ENCODE measurements around the gene ARCN1. TPM values are rescaled to one million over a fixed set of nuclear protein-coding genes. Genes with fewer than 3 reads are reported as not detected.

ARCN1 gene
- total RNA-seq, 1 donor from 2014 or later: 240 TPM

DNA sequence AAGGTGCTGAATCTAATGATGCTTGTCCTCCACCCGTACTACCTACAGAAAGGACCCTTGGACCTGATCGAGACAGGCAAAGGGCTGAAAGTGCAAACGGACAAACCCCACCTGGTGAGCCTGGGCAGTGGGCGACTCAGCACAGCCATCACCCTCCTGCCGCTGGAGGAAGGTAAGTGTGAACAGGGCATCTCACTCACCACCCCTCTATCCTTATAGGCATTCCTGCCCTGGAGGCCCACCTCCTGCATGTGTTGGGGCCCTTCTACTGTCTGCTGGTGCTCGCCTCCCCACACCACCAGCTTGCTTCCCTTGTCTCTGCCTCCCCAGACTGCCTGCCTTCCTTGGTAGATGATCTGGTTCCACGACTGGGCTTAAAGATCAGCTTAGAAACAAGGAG, 42.3 kb downstream of the ARCN1 start:
- Mint-ChIP-seq H3K9me3 (ENCODE audit: low read depth) (no peaks in the 10 kb centered on the region), H3K4me1 (ENCODE audit: low read depth) (peaks cover 88% of the 10 kb centered on the region), H3K27me3 (ENCODE audit: low read depth) (no peaks in the 10 kb centered on the region), H3K4me3 (ENCODE audit: unreplicated experiment) (no peak overlapping the region), H3K27ac (ENCODE audit: unreplicated experiment) (peak overlapping the region; percentile 86), H3K36me3 (ENCODE audit: low read depth) (peaks cover 9% of the 10 kb centered on the region)
- peak; percentile 49 for DNase-seq (ENCODE audit: low spot score)
- TF ChIP-seq, protein P1, sequence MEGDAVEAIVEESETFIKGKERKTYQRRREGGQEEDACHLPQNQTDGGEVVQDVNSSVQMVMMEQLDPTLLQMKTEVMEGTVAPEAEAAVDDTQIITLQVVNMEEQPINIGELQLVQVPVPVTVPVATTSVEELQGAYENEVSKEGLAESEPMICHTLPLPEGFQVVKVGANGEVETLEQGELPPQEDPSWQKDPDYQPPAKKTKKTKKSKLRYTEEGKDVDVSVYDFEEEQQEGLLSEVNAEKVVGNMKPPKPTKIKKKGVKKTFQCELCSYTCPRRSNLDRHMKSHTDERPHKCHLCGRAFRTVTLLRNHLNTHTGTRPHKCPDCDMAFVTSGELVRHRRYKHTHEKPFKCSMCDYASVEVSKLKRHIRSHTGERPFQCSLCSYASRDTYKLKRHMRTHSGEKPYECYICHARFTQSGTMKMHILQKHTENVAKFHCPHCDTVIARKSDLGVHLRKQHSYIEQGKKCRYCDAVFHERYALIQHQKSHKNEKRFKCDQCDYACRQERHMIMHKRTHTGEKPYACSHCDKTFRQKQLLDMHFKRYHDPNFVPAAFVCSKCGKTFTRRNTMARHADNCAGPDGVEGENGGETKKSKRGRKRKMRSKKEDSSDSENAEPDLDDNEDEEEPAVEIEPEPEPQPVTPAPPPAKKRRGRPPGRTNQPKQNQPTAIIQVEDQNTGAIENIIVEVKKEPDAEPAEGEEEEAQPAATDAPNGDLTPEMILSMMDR (IDR thresholded peaks at IDR 0.05): no peak

DNA sequence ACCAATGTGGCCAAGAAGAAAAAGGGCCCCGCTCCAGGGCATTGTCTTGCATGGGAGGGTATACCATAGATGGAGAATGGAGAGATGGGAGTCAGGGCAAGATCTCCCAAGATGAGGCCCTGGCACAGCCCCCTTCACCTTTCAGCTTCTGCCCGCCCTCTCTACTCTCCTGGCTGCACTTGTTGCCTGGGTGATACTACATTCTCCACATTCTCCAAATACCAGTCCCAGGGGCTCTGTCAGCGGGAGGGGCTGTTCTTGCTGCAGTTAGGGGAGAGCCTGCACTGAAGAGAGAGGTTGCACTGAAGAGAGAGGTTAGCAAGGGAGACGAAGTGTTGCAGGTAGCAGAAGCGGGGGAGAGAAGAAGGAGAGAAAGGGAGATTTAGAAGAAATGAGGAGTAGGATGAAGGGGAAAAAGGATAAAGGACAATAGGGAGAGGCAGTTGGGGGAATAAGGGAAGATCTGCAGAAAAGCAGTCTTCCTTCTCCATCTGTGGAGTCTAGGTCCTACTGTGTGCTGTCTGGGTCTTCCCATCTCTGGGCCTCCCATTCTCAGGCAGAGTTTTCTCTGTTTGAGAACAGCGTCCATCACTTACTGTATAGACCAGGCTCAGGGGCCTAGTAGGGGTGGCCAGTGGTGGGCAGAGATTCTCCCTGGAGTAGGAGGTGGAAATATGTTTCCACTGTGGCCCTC, 43.2 kb downstream of the ARCN1 start:
- TF ChIP-seq, protein P1 (IDR thresholded peaks at IDR 0.05): no peak
- Mint-ChIP-seq H3K4me3 (ENCODE audit: unreplicated experiment) (no peak overlapping the region), H3K9me3 (ENCODE audit: low read depth) (no peaks in the 10 kb centered on the region), H3K27ac (ENCODE audit: unreplicated experiment) (peak overlapping the region; percentile 86), H3K36me3 (ENCODE audit: low read depth) (peaks cover 12% of the 10 kb centered on the region), H3K4me1 (ENCODE audit: low read depth) (peaks cover 91% of the 10 kb centered on the region), H3K27me3 (ENCODE audit: low read depth) (no peaks in the 10 kb centered on the region)
- peak; percentile 72 for DNase-seq (ENCODE audit: low spot score)

DNA sequence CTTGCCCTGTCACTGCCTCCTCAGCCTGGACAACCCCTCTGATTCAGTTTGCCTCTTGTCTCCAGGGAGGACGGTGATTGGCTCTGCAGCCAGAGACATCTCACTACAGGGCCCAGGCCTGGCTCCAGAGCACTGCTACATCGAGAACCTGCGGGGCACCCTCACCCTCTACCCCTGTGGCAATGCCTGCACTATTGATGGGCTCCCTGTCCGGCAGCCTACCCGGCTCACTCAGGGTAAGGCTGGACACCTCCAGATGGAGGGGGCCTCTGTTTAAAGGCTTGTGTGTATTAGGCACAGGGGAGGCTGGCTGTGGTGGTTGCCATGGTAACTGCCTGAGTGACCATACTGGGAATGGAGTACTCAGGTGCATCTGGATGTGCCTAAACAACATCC, 43.8 kb downstream of the ARCN1 start:
- Mint-ChIP-seq H3K4me1 (ENCODE audit: low read depth) (peaks cover 96% of the 10 kb centered on the region), H3K27ac (ENCODE audit: unreplicated experiment) (peak overlapping the region; percentile 86), H3K36me3 (ENCODE audit: low read depth) (peaks cover 12% of the 10 kb centered on the region), H3K27me3 (ENCODE audit: low read depth) (no peaks in the 10 kb centered on the region), H3K4me3 (ENCODE audit: unreplicated experiment) (no peak overlapping the region), H3K9me3 (ENCODE audit: low read depth) (no peaks in the 10 kb centered on the region)
- peak; percentile 86 for DNase-seq (ENCODE audit: low spot score)
- TF ChIP-seq, protein P1 (IDR thresholded peaks at IDR 0.05): no peak

DNA sequence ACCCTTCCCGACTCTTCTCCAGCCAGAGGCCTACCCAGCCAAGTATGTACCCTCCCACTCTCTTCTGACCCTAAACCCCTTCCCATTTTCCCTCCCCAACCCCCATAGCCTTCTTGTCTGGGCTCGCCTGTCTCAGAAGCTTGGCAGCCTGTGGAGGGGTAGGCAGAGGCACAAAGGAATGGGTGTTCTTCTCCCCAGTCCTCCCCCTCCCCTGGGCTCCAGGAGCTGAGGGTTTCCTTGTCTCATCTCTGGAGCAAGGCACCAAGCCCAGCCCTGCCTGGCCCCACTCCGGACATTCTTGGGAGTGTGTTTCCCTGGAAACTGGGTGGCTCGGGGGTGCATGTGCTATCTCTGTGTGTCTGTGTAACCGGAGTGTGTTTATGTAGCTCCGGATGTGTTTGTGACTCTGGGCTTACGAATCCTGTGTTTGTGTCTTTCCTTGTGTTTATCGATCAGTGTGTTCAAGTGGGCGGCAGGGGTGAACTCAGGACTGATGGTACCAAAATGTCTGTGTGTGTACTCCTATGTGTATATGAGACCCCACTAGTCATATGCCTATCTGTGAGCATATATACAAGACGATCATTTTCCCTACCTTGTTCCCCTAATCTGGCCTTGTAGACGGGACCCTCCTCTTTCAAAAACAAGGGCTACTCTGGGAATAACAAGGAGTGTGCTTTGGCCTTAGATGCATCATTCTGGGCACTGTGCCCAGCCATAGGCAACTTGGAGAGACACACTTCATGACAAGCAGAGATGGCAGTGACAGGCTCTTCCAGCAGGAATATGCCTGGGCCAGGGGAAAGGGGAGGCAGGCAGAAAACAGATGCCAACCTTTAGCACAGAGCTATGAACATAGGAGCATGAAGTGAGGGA, 46.1 kb downstream of the ARCN1 start:
- Mint-ChIP-seq H3K9me3 (ENCODE audit: low read depth) (no peaks in the 10 kb centered on the region), H3K27me3 (ENCODE audit: low read depth) (no peaks in the 10 kb centered on the region), H3K4me3 (ENCODE audit: unreplicated experiment) (peak overlapping the region; percentile 36), H3K36me3 (ENCODE audit: low read depth) (peaks cover 12% of the 10 kb centered on the region), H3K4me1 (ENCODE audit: low read depth) (peaks cover 94% of the 10 kb centered on the region), H3K27ac (ENCODE audit: unreplicated experiment) (peak overlapping the region; percentile 93)
- TF ChIP-seq, protein P1 (IDR thresholded peaks at IDR 0.05): no peak
- peak; percentile 93 for DNase-seq (ENCODE audit: low spot score)

DNA sequence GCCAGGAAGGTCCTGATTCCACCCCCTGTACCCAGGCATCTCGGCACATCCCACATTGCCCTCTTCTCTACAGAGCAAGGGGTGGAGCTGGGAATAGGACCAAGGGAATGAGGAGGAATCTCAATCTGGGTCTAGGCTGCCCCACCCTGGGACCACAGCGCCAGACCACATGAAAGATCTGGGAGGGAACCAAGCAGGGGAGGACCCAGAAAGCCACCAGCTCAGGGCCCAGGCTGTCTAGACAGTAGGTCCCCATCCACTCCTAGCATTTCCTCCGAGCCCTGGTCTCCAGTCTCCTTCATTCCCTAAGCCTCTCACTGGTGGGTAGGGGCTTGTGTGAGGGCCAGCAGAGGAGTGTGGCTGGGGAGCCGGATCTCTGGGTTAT, 46.8 kb downstream of the ARCN1 start:
- Mint-ChIP-seq H3K9me3 (ENCODE audit: low read depth) (no peaks in the 10 kb centered on the region), H3K36me3 (ENCODE audit: low read depth) (peaks cover 14% of the 10 kb centered on the region), H3K4me1 (ENCODE audit: low read depth) (peaks cover 95% of the 10 kb centered on the region), H3K27me3 (ENCODE audit: low read depth) (no peaks in the 10 kb centered on the region), H3K27ac (ENCODE audit: unreplicated experiment) (peak overlapping the region; percentile 93), H3K4me3 (ENCODE audit: unreplicated experiment) (peak overlapping the region; percentile 36)
- peak; percentile 88 for DNase-seq (ENCODE audit: low spot score)
- TF ChIP-seq, protein P1 (IDR thresholded peaks at IDR 0.05): no peak
